ENCODE measurements around the gene DDX23. TPM values are rescaled to one million over a fixed set of nuclear protein-coding genes. Genes with fewer than 3 reads are reported as not detected.

Gene DDX23
- total RNA-seq, 1 donor from 2014 or later, result 62.1 TPM

DNA sequence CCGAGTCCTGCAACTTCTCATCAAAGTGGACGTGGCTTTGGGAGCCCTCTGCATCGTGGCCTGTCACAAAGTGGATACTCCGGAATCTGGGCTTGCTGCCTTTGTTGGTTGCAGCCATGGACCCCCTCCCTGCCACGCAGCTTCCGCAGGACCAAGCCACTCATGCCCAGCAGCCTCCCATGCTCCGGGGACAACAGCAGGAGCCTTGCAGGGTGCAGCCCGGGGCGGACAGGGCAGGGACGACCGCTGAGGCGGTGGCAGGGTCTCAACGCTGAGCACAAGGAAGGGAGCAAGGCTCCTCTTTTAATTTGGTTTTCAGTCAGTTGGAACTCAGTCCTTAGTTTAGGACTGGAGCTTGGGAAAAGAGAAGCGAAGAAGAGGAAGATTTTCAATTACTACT lies 51.0 kb downstream of the DDX23 start:
- no peak for DNase-seq (ENCODE audit: extremely low read depth, low read depth, low spot score)

DNA sequence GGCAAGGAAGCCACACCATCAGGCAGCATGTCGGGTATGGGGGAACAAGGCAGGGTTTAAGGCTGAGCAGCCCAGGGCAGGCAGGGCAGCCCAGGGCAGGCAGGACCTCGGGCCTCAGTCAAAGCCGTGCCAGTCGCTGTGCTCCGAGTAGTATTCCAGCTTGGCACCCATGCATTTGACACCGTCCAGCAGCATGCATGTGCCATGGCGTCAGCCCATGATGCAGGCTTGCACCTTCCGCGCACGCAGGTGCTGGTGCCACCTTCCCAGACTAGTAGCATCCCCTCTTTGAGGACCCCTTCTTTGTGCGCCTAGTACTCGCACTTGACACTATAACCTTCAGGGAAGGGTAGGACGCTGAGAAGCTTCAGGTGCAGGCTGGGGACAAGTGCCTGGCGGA lies 51.5 kb downstream of the DDX23 start:
- no peak for DNase-seq (ENCODE audit: extremely low read depth, low read depth, low spot score)

DNA sequence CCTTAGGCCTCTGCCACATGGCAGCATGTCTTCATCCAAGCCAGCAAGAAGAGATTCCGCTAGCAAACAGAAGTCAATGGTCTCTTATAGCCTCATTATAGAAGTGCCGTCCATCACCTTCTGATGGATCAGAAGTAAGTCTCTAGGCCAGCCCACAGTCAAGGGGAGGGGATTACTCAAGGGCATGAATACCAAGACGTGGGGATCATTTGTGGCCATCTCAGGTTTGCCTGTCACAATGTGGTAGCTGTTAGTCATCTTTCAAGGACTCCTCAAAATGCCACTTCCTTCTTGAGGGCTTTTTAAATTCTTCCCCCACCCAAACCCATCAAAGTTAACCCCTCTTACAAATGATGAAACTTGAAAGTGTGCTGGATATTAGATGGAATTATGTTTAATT lies 55.0 kb downstream of the DDX23 start:
- DNase-seq (ENCODE audit: extremely low read depth, low read depth, low spot score), result no peak

DNA sequence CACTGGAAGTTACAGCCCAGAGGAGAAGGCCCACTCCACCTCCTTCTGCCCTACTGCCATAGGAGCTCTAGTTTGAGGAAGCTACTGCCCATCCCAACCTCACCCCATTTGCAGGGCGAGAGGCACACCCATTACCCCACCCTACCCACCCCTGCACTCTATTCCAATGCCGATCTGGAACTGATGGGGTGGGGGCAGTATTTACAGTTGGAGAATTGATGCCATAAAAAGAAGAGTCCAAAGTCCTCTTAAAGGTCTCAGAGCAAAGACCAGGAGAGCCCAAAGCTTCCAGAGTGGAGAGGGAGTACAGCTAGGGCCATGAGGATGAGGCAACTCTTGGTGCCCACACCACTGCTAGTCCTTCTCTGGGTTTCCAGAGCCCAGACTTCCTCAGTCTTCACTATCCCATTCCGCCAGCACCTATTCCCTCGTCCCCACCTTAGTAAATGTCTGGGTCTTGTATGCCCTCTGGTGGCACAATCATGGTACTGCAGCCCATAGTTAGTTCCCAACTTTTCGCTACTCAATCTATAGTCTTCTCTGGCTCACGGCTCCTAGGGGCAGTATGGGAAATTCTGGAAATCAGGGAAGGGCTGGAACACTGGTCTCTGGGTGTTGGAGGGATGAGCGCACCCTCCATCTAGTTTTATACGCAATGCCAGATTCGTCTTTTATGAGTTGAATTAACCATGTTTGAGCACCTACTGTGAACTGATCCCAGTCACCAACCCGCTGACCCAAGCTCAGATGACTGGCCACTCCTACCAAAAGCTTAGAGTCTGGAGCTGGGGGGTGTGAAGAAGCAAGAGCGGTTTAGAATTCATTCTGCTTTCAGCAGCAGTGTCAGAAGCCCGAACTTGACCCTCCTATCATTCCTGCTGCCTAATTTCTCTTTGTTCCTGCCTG lies 56.2 kb downstream of the DDX23 start:
- peak; percentile 45 for DNase-seq (ENCODE audit: extremely low read depth, low read depth, low spot score)

DNA sequence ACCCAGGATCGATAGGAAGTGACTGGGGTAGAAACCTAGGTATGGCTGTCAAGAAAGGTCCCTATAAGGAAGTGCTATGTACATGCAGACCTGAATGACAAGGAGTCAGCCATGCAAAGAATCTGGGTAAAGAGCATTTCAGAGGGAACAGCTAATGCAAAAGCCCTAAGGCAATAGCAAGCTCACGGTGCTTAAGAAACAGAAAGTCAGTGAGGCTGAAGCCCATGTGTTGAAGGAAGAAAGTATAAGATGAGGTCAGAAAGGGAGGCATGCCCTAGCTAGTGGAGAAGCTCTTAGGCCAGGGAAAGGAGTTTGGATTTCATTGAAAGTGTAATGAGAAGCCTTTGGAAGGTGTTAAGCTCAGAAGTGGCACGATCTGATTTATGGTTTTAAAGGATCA lies 57.1 kb downstream of the DDX23 start:
- DNase-seq (ENCODE audit: extremely low read depth, low read depth, low spot score), result no peak

DNA sequence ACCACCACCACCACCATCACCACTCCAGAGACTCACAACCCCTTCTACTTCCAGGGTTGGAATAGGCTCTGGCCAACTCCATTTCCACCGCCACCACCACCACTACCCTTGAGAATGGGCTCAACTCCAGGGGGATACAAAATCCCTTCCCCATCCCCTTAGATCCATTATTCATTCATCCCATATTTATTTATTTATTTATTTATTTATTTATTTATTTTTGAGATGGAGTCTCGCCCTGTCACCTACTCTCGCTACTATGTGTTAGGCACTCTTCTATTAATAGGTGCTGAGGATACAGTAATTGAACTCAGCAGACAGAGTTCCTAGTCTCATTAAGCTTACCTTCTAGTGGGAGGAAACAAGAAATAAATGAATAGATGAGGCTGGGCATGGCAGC lies 58.3 kb downstream of the DDX23 start:
- no peak for DNase-seq (ENCODE audit: extremely low read depth, low read depth, low spot score)

DNA sequence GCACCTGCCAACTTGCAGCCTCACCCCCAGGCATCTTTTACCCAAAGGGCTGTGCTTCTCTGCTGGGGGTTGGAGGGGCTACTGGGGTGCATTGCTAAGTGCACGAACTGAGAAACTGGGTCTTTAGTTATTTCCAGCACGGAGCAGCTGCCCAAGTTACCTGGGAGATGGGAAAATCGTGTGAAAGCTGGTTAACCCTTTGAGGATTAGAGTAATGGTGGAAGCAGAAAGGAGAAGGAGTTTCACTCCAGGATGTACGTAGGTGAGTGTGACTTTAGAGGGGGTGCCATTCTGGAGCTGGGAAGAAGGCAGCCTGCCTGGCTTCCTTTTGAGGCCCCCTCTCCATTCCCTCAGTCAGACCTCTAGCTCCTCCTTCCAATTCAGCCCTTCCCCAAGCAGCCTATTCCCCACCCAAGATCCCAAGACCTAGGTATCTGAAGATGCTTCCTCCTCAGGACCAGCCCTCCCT lies 62.1 kb downstream of the DDX23 start:
- no peak for DNase-seq (ENCODE audit: extremely low read depth, low read depth, low spot score)

DNA sequence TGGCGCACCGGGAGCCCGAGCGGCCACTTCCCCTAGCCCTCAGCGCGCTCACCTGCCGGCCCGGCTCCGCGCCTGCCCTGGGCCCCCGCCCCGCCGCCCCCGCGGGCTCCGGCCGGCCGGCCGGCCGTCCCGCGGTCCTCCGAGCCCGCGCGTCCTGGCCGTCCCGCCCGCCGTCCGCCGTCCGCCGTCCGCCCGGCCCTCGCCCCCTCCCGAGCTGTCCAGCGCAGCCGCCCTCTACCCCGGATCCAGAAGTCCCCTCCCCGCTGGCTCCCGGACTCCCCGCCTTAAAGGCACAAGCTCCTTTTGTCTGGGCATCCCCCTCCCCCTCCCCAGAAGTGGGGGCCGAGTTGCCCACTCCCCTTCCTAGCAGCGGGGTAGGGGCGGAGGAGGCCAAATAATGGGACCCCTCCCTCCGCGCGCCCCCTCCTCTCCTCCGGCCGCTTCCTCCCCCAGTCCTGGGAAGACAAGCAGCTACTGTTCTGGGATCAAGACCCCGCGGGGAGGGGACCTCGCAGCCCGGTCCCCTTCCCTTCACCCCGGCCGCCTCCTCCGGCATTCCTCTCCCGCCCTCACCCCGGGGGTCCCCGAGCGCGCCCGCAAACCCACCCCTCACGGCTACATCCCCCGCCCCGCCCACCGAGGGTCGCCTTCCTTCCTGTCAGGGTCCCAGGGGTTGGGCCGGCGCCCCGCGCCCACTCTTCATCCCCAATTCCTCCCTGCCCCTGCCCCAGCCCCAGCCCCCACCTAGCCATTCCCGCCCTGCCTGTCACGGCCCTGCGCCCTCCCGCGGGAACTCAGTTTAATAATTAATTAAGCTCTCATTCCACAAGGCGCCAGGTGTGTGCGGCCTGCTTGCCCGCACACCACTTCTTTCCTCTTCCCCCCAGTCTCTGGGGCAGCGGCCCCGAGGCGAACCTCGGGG lies 62.8 kb downstream of the DDX23 start, which contains the start of gene ADCY6:
Gene ADCY6 (minus strand): TSS at position 236 of the 922 bp plus-strand sequence. CDS start 5,655 bp downstream, outside the sequence.
- DNase-seq (ENCODE audit: extremely low read depth, low read depth, low spot score), result no peak

DNA sequence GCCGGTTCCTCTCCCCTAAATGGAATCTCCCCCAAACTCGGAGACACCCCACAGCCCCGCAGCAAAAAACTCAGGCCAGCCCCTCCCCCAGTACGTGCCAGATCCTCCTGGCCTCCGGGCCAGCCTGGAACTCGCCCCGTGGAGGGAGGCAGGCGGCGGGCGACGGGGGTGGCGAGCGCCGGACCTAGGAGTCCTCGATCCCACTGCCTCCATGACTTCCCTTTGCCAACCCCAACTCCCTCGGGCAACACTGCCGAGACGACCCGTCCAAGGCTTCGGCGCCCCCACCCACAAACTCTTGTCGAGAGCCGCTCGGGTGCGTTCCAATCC lies 63.5 kb downstream of the DDX23 start:
- no peak for DNase-seq (ENCODE audit: extremely low read depth, low read depth, low spot score)

DNA sequence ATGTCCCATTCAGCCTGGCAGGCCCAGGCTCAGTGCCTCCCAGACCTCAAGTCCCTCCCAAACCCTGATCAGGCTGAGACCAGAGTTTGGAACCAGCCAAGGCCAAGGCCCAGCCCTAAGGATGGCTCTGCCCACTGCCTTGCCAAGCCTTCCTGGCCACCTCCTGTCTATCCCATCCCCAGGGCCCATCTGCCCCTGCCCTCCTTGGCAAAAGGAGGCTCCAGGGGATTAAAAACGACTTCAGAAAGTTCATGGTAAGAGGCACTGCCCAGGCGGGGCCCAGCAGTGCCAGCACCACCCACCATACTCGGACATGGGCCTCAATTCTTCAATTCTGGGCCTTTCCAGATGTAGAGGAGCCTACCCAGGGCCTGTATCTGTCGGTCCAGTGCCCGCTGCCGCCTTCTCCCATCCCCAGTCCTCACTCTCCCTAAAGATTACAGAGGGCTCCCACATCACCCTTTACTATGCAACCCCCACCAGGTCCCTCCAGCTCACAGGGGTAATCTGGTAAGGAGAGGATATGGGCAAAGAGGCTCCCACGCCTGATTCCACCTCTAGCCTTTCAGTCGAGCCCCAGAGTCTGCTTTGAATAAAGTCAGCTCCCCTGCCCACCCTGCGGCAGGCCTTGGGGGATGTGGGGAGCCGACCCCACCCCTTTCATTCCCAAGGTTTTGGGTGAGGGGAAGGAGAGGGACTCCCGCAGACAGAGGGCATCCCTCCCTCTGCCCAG lies 64.0 kb downstream of the DDX23 start:
- DNase-seq (ENCODE audit: extremely low read depth, low read depth, low spot score), result no peak

DNA sequence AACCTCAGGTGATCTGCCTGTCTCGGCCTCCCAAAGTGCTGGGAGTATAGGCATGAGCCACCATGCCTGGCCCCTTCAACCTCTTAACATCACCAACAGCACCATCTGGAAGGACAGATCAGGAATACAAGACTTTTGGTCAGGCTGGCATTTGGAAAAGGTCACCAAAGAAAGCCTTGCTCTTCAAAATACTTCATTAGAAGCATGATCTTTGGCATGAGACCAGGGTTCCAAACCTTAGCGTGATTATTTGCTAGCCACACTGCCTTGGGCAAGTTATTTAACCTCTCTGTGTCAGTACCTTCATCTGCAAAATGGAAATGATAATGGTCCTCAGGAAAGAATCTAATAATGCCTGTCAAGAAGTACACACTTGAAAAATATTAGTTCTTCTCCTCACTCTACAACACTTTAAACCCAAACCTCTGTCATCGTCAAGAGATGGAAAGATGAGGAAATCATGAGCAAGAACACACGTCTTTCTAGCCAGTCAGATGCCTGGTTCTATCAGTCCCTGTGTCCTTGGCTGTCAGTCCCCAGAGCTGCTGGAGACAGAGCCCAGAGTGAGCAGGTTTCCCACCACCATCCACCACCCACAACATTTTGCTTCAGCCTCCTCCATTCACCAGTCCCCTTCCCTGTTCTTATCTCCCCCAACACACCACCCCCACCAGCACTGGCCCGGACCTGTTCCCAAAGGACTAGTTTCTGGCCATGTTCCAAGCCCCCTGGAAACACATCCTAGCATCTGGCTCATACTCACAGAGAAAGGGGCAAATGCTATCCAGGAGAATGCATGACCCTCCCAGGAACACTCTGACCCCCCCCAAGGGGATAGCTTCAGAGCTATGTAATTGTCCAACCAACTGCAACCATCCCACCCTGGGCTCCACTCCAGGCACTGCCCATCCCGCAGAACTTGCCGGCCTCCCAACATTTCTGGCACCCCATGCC lies 65.1 kb downstream of the DDX23 start:
- DNase-seq (ENCODE audit: extremely low read depth, low read depth, low spot score), result no peak

DNA sequence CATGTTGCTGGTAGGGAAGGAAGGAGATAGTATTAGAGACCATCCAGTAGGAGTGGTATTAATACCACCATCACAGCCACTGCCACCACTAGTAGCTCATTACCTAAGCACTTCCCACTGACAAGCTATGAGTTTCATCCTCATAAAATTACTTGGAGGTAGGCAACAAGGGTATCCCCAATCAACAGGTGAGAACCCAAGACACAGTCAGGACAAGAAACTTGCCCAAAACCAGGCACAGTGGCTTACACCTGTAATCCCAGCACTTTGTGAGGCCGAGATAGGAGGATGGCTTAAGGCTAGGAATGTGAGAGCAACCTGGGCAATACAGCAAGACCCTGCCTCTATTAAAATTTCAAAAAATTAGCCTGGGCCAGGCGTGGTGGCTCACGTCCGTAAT lies 68.5 kb downstream of the DDX23 start:
- DNase-seq (ENCODE audit: extremely low read depth, low read depth, low spot score), result no peak

DNA sequence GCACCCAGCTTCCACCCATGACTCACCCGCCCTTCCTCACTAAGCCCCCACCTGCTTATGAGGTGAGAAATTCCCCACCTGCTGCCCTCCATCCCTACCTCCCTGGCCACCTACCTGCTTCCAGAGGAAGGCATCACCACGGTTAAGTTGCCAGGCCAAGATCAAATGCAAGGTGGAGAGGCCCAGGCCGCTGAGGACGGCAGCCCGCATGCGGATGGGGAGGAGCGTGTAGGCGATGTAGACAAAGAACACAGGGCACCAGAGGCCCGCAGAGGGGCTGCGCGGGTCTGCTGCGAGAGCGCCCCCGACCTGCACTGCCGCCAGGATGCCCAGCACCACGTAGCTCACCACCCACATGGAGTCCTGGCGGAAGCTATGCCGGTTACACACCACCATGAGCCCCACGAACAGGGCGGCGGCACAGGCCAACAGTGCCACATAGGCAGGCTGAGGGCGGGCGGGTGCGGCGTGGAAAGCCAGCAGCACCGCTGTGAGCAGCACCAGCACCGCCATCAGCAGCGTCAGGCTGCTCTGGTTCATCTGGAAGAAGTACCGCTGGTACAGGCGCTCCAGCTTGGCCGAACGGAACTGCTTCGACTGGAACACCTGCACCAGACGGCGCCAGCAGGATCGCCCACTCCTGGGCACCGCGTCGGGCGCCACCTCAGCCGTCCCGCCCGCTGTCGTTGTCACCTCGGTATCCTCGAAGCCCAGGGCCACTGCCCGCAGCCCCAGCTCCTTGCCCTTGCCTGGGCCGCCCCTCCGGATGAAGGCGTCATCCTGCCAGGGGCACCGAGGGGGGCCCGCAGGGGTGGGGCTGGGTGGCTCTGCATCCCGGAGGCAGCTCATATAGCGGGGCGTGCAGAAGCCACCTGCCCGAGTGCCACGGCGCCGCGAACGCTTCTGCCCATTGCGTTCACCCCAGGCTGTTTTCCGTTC lies 69.2 kb downstream of the DDX23 start:
- DNase-seq (ENCODE audit: extremely low read depth, low read depth, low spot score), result no peak

DNA sequence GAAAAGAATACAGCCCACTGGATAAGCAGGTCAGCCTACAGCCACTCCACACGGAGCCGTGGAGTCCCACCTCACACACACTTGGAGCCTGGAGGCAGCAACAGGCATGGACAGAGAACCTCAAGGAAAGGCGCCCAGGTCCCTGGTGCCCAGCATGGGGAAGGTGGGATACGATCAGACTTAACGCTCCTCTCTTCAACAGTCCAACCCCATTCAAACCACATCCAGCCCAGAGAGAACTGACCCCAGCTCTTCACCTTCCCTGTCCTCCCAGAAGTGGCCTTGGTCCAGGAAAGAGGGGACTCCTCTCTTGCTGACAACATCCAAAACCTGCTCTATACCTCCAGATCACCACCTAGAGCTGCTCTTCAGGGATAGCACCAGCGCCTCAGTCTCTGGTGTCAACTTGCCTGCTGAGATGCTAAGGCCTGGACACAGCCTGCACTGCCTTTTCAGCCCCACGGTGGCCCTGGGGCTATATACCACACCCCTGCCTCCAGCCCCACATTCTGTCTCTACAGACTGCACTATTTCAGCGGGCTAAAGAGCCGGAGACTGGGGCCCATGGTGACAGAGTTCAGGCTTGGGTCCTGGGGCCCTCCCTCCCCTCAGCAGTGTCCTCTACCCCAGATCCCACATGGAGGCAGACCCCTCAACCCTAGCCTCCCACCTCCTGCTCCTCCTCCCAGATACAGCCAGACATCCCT lies 70.1 kb downstream of the DDX23 start:
- no peak for DNase-seq (ENCODE audit: extremely low read depth, low read depth, low spot score)

DNA sequence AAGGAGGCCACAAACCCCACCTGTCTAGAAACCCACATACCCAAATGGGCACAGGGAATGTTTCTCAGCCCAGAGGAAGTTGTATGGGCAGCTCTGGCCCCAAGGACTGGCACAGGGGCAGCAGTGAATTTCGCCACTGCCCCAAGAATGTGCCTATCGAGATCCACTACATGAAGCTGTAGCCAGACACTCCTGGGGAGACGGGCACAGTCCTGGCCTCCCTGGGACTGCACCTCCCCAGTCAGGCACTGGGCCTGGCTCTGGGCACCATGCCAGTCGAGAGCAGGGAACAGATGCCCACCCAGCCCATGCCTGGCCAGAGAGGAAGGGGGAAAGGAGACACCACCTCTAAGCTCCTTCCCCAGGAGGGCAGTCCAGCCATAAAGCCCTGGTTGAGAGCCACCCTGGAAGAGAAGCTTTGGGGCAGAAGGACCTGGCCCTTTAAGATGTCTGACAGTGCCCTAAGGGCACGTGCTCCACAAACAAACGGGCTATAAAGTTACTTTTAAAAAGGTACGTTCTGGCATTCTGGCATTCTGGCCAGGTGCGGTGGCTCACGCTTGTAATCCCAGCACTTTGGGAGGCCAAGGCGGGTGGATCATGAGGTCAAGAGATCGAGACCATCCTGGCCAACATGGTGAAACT lies 71.5 kb downstream of the DDX23 start:
- DNase-seq (ENCODE audit: extremely low read depth, low read depth, low spot score), result no peak

DNA sequence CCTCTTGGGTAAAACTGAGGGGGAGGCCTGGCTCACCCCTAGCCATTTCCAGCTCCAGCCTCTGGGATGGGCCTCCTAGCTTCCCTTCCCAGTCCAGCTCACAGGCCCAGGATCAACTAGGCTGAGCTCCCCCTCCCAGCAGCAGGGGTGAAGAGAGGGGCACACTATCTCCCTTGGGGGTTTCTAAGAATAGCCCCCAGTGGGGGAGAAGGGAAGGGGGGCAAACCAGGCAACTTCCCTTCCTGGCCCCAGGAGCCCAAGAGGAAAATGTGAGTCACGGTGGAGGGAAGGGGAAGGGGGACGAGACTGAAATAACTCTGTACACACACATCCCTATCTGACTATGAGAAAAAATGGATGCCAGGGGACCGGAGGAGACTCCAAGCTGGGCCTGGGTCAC lies 72.1 kb downstream of the DDX23 start:
- peak; percentile 14 for DNase-seq (ENCODE audit: extremely low read depth, low read depth, low spot score)
